Measurements from ENCODE around the gene XCR1.

DNA sequence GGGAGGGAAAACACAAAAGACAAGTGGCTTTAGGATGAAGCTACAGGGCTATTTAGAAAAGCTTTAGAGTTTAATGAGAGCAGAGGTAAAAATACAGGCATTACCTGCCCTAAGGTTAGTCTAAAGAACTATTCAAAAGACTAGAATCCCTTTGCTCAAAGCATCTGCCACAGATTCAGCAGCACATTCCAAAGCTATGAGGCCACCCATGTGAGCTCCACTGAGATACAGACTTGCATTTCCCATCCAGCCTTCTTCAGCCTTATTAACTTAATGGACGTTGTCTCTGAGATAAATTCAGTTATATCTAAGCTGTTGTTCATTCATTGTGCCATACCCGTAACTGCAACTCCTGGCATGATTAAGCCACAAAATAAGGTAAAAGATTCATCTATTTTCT lies 58.6 kb downstream of the XCR1 start:
- TF ChIP-seq ZNF623 (tag by site-specific recombination; IDR thresholded peaks at IDR 0.05) (no peak), YY1 (tag by site-specific recombination; IDR thresholded peaks at IDR 0.05) (no peak), ZNF664 (tag by site-specific recombination; IDR thresholded peaks at IDR 0.05) (no peak), CTCF (tag by site-specific recombination; IDR thresholded peaks at IDR 0.05) (no peak), GLIS2 (tag by site-specific recombination; IDR thresholded peaks at IDR 0.05) (no peak)

Data from HEK293 (cell line).